RPMI8226 (cell line): Measurements from ENCODE around the gene ADGRB3.
"Not testable (repeated sequence)": the region's sequence is repeated elsewhere in the genome, so short reads cannot be mapped to it uniquely, and the experiment has no call there.

ENCODE experiments used
- DNase-seq: peaks from one replicate; pipeline ENCODE4 v3.0.0-alpha.2; 2015

The ADGRB3 gene

GRCh38 chr6:69064226-69064625 is 429.1 kb downstream of the ADGRB3 start:
- DNase-seq: no peak

DNA sequence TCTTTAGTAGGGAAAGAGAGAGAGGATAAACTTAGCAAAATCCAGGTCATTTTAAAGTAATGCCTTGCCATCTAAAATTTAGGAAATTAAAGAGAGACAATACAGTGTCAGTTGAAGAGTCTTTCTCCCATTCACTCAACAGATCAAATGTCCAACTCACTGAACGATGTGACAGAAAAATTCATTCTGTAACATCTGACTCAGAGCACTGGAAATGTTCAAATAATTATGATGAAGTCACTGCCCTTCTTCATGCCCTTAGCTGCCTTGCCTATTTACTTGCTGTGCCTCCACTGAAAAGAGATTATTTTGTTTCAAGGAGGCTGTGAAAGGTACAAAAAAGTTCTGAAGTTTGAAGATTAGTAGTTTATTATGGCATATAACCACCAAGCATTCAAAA is 434.8 kb downstream of the ADGRB3 start:
- DNase-seq: no peak

GRCh38 chr6:69072796-69073195 is 437.7 kb downstream of the ADGRB3 start:
- no peak for DNase-seq

- DNase-seq: no peak
These were observed 449.8 kb downstream of the ADGRB3 start for GRCh38 chr6:69084746-69085335.

DNA sequence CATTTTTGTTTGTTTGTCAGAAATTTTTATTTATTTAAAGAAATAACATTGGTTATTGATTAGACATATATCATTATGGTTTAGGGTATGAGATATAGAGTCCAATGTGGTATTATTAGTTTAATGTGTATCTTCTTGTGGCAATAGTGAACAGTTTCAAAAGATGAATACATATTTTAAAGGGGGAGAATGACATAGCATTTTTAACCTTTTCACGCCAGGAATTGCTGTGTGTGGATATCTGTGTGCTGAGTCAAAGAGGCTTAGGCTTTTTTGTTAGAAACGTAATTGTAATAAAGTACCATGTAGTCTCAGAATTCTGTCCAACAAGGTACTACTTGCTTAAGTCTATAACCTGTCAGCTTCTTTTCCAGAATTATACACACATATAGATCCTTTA is 451.6 kb downstream of the ADGRB3 start:
- DNase-seq: no peak

DNA sequence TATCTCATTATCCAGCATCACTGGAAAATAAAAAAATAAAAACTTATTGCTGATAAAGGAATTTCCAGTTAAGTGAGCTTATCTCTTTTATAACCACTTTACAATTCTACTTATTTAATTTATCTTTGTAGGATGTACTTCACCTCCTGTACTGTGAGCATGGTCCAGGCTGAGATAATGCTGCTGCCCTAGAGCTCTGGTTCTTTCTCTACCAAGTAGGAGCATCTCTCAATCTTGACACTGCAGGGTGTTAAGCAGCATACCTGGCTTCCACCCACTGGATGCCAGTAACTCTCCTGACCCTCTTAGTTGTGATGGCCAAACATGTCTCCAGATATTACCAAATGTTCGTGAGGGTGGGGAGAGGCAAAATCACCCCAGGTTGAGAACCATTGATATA is 454.5 kb downstream of the ADGRB3 start:
- DNase-seq: no peak

DNA sequence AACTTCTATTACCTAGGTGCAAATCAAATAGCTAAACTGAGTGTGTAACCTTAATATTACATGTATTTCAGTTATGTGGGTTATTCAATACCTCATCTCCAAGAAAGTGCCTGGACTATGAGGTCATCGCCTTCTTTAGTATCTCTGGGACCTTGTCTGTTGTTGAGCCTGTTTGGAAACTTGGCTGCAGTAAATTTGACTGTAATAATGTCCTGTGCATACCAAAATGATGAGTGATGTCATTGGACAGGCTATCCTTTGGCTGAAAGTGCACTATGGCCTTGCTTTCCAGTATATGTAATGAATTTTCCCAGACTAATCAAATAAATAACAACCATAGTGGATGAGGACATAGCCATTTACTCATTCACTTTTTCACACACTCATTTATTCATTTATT is 455.1 kb downstream of the ADGRB3 start:
- DNase-seq: no peak

GRCh38 chr6:69096681-69097080 is 461.6 kb downstream of the ADGRB3 start:
- no peak for DNase-seq

GRCh38 chr6:69097948-69098347 is 462.9 kb downstream of the ADGRB3 start:
- DNase-seq: no peak

GRCh38 chr6:69098910-69099309 is 463.8 kb downstream of the ADGRB3 start:
- no peak for DNase-seq

- DNase-seq: no peak
These were observed 465.7 kb downstream of the ADGRB3 start for GRCh38 chr6:69100772-69101171.

DNA sequence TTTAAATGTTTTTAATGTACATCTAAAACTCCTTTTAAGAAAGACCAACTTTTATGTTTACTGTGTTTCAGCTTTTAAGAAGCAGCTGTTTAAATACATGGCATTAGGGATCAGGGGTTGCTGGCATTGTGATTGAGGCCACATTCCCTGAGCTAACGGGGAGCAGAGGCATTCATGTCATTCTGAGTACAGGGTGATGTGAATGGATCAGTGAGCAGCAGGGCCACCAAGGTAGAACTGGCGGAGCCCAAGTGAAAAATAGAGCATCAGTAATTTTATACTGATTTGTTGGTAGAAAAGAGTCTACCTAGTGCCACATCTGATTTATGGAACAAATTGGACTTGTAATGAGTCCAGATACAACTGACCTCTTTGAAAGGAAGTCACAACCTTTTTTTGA is 467.3 kb downstream of the ADGRB3 start:
- no peak for DNase-seq

GRCh38 chr6:69105288-69105687 is 470.2 kb downstream of the ADGRB3 start:
- DNase-seq: no peak

GRCh38 chr6:69106511-69106910 is 471.4 kb downstream of the ADGRB3 start:
- no peak for DNase-seq

DNA sequence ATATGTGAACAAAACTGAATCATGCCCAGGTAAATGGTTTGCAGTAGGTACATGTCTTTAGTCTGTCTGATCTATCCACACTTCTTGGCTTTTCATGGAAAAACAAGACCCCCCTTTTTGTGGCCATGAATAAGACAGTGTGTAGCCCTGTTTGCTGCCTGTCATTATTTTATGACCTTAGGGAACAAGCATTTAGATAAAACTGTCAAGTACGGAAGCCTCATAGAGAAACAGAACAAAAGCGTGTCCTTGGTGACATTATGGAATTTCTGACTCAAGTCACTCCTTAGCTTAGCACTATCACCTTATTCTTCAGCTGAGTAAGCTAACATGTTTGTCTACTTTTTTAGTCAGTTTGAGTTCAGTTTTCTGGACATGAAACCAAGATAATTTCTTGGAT is 476.2 kb downstream of the ADGRB3 start:
- no peak for DNase-seq

GRCh38 chr6:69116658-69117057 is 481.6 kb downstream of the ADGRB3 start:
- no peak for DNase-seq

GRCh38 chr6:69121461-69122406 is 486.7 kb downstream of the ADGRB3 start:
- not testable (repeated sequence) for DNase-seq

- DNase-seq: no peak
These were observed 487.3 kb downstream of the ADGRB3 start for GRCh38 chr6:69122407-69122773.

DNA sequence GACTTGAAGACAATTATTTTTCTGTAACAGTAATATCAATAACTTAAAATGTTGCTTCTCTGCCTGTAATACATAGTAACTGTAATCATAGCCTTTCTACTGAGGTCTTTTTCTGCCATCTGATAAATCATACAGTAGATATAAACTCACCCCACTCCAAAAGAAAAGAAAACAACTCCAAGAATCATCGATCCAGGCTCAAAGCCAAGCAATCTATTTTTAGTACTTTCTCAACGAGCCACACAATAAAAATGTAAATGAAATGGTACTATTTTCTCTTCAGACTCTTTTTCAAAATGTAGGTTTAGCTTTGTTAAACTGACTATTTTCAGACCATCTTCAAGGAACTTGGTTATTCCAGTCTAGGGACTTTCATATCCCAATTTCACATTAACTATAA is 493.3 kb downstream of the ADGRB3 start:
- no peak for DNase-seq

GRCh38 chr6:69129046-69129445 is 494.0 kb downstream of the ADGRB3 start:
- DNase-seq: no peak

DNA sequence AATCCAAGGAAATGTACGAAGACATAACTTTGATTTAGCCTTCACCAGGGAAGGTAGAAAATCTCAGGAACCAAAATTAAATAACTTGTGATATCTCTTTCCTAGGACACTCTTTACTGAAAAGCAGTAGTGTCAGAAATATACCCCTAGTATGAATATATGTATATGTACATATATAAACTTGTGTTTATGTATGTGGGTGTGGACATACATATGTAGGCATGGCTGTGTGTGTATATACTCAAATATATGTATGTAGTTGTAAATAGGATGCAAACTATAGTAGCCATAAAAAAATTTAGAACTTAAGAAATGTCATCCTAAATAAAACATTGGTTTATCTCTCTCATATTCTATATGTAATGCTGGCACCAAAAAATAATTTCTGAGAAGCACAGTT is 500.8 kb downstream of the ADGRB3 start:
- no peak for DNase-seq

DNA sequence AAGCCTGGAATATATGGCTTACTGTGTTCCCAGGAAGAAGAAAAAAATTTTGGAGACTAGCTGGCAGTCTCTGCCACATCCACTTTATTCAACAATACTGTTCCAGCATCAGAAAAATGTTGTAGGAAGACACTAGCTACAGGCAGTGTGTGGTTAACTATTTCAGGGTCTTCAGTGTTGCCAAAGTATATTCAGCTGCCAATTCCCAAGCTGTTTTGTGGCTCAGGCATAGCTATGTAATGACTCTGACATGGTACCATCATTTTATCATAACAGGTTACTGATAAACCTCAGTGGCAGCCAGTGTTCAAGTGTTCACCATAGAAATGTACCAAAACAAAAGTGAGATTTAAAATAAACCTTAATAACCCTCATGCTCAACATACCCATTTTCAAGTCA is 503.1 kb downstream of the ADGRB3 start:
- DNase-seq: no peak

- no peak for DNase-seq
These were observed 503.9 kb downstream of the ADGRB3 start for GRCh38 chr6:69138893-69139494.

DNA sequence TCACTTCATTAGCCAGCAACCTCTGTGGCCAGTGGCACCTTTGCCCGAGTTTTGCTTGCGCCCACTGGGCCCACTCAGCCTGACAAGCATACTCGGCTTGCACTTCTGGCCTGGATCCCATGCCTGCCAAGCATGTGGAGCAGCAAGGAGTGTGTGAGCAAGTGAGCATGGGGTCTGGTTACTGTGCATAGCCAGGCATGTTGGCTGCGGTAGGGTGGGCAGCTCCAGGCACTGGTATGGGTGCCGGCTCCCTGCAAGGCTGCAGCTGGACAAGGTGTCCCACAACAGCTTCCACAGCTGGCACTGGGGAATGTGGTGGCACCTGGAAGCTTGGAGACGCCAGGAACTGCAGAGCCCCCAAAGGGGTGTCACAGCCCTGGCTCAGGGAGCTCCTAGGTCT is 510.0 kb downstream of the ADGRB3 start:
- no peak for DNase-seq
